NB4 (cell line): ENCODE data around the gene SUSD4.
"Not testable (repeated sequence)": the region's sequence is repeated elsewhere in the genome, so short reads cannot be mapped to it uniquely, and the experiment has no call there.

ENCODE experiments used
- DNase-seq: peaks from one replicate; pipeline ENCODE4 v3.0.0; 2010; ENCODE audit warnings: low read depth
- H3K4me3 ChIP-seq: one replicate; pipeline ENCODE4 v1.5.1; 2011; ENCODE audit warnings: mild to moderate bottlenecking, low read depth, low read length, moderate library complexity
- MAX ChIP-seq: IDR thresholded peaks from 2 replicates; pipeline ENCODE4 v1.6.1; 2011; ENCODE audit warnings: low read depth, low read length
- MYC ChIP-seq: IDR thresholded peaks from 2 replicates; pipeline ENCODE4 v1.6.1; 2011; ENCODE audit warnings: low read depth, low read length
- POLR2A ChIP-seq: IDR thresholded peaks from 2 replicates; pipeline ENCODE4 v1.6.1; 2011; ENCODE audit warnings: mild to moderate bottlenecking; ENCODE audit not compliant: insufficient read length; ENCODE audit errors: extremely low read depth
- TF ChIP-seq, protein P1 (sequence below): IDR thresholded peaks from one replicate; pipeline ENCODE4 v1.5.1; 2012; ENCODE audit warnings: low read depth, low read length

The SUSD4 gene

GRCh38 chr1:223285452-223285851 is 78.5 kb downstream of the SUSD4 start:
- no peak for TF ChIP-seq MYC
- TF ChIP-seq, protein P1, sequence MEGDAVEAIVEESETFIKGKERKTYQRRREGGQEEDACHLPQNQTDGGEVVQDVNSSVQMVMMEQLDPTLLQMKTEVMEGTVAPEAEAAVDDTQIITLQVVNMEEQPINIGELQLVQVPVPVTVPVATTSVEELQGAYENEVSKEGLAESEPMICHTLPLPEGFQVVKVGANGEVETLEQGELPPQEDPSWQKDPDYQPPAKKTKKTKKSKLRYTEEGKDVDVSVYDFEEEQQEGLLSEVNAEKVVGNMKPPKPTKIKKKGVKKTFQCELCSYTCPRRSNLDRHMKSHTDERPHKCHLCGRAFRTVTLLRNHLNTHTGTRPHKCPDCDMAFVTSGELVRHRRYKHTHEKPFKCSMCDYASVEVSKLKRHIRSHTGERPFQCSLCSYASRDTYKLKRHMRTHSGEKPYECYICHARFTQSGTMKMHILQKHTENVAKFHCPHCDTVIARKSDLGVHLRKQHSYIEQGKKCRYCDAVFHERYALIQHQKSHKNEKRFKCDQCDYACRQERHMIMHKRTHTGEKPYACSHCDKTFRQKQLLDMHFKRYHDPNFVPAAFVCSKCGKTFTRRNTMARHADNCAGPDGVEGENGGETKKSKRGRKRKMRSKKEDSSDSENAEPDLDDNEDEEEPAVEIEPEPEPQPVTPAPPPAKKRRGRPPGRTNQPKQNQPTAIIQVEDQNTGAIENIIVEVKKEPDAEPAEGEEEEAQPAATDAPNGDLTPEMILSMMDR, result no peak
- no peak for TF ChIP-seq POLR2A
- TF ChIP-seq MAX, result no peak
- DNase-seq, result no peak
- no peak overlapping the region for H3K4me3 ChIP-seq

DNA sequence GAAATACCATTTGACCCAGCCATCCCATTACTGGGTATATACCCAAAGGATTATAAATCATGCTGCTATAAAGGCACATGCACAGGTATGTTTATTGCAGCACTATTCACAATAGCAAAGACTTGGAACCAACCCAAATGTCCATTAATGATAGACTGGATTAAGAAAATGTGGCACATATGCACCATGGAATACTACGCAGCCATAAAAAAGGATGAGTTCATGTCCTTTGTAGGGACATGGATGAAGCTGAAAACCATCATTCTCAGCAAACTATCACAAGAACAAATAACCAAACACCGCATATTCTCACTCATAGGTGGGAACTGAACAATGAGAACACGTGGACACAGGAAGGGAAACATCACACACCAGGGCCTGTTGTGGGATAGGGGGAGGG is 80.3 kb downstream of the SUSD4 start:
- DNase-seq, H3K4me3 ChIP-seq: not testable (repeated sequence)

- not testable (repeated sequence) for DNase-seq, H3K4me3 ChIP-seq
These were observed 85.7 kb downstream of the SUSD4 start for GRCh38 chr1:223278311-223278710.

GRCh38 chr1:223276029-223276428 is 87.9 kb downstream of the SUSD4 start:
- no peak for DNase-seq
- no peak overlapping the region for H3K4me3 ChIP-seq
- TF ChIP-seq, protein P1, result no peak
- TF ChIP-seq POLR2A (no peak), MAX (no peak), MYC (no peak)

- no peak overlapping the region for H3K4me3 ChIP-seq
- TF ChIP-seq POLR2A, result no peak
- TF ChIP-seq MYC, result no peak
- TF ChIP-seq MAX, result no peak
- TF ChIP-seq, protein P1, result no peak
- no peak for DNase-seq
These were observed 90.5 kb downstream of the SUSD4 start for GRCh38 chr1:223273511-223273910.

DNA sequence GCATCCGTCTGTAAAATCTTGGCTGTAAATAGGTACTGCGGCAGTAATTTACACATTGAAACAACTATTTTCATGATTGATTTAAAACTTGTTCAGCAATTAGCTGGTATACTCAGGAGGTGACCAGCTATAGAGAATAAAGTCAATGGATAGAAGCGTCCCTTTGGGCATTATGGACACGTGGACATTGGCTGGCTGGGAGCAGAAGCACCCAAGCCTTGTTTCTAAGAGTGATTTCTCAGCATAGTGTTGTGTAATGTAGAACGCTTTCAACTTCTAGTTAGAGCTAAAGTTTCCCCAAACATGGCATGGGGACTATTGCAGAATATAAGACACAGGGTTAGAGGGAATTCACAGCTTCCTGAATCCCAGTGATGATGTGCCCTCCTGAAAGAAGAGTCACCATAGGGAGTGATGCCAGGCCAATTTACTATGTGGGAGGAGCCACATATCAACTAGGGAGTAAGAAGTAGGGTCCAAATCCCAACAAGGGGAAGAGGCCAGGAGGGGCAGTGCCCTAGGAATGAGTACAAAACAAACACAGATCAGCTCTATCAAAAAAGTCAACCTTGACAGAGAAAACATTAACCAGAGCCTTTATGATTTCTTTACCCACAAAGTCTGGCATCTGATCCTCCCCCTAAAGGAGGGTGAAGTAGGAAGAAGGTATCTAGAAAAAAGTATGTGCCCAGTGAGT is 92.7 kb downstream of the SUSD4 start:
- DNase-seq, result no peak
- TF ChIP-seq MYC (no peak), POLR2A (no peak), MAX (no peak)
- TF ChIP-seq, protein P1, result no peak
- H3K4me3 ChIP-seq, result no peak overlapping the region

GRCh38 chr1:223270155-223270554 is 93.8 kb downstream of the SUSD4 start:
- TF ChIP-seq MAX, result no peak
- TF ChIP-seq, protein P1, result no peak
- no peak for TF ChIP-seq MYC
- TF ChIP-seq POLR2A, result no peak
- no peak overlapping the region for H3K4me3 ChIP-seq
- DNase-seq, result no peak
